ENCODE measurements around the gene RDH12.

- TF ChIP-seq, protein P1, sequence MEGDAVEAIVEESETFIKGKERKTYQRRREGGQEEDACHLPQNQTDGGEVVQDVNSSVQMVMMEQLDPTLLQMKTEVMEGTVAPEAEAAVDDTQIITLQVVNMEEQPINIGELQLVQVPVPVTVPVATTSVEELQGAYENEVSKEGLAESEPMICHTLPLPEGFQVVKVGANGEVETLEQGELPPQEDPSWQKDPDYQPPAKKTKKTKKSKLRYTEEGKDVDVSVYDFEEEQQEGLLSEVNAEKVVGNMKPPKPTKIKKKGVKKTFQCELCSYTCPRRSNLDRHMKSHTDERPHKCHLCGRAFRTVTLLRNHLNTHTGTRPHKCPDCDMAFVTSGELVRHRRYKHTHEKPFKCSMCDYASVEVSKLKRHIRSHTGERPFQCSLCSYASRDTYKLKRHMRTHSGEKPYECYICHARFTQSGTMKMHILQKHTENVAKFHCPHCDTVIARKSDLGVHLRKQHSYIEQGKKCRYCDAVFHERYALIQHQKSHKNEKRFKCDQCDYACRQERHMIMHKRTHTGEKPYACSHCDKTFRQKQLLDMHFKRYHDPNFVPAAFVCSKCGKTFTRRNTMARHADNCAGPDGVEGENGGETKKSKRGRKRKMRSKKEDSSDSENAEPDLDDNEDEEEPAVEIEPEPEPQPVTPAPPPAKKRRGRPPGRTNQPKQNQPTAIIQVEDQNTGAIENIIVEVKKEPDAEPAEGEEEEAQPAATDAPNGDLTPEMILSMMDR (IDR thresholded peaks at IDR 0.05): no peak
- no peak for TF ChIP-seq EZH2phosphoT487 (IDR thresholded peaks at IDR 0.05)
These were observed 72.2 kb downstream of the RDH12 start for GRCh38 chr14:67773844-67774377.

Measured in neural progenitor cell (in vitro differentiated cells).